Activated CD4-positive, alpha-beta memory T cell treated with anti-CD3 and anti-CD28 coated beads, Interleukin-2, amount 10 ng/mL, durations not matched to agents 7 days and 5 days (primary cell): Measurements from ENCODE around the gene NKAIN2. TPM values are rescaled to one million over a fixed set of nuclear protein-coding genes. Genes with fewer than 3 reads are reported as not detected.
"Not testable (repeated sequence)": the region's sequence is repeated elsewhere in the genome, so short reads cannot be mapped to it uniquely, and the experiment has no call there.

Source experiments
- CTCF ChIA-PET: fragments of 350-600 bp; sonication (Branson Sonifier 250); formaldehyde crosslinking; loops from one replicate; lab custom pipeline; 2021; ENCODE audit warnings: antibody characterized with exemption, inconsistent platforms; lab: Charles Lee
- POLR2A ChIA-PET: fragments of 350-600 bp; sonication (Branson Sonifier 250); formaldehyde crosslinking; loops from one replicate; lab custom pipeline; 2021; ENCODE audit warnings: antibody characterized with exemption; lab: Charles Lee
- DNase-seq: peaks from one replicate; pipeline ENCODE4 v3.0.0-alpha.2; 2020
- H3K27ac Mint-ChIP-seq: one replicate; pipeline ENCODE4 v1.8.0; 2021; ENCODE audit warnings: mild to moderate bottlenecking, mixed read lengths
- H3K27me3 Mint-ChIP-seq: one replicate; pipeline ENCODE4 v1.8.0; 2021; ENCODE audit warnings: mixed read lengths
- H3K36me3 Mint-ChIP-seq: one replicate; pipeline ENCODE4 v1.8.0; 2021; ENCODE audit warnings: low read depth, mixed read lengths
- H3K4me1 Mint-ChIP-seq: one replicate; pipeline ENCODE4 v1.8.0; 2021; ENCODE audit warnings: mixed read lengths
- H3K4me3 Mint-ChIP-seq: one replicate; pipeline ENCODE4 v1.8.0; 2021; ENCODE audit warnings: mild to moderate bottlenecking, mixed read lengths
- H3K9me3 Mint-ChIP-seq: one replicate; pipeline ENCODE4 v1.8.0; 2021; ENCODE audit warnings: mixed read lengths
- total RNA-seq, 2 experiments: library from RNA; stranded (reverse); gene quantifications; one replicate each; pipeline ENCODE4 v1.2.3, GENCODE V29; 2021

The NKAIN2 gene
- total RNA-seq, 2 experiments from 2014 or later = not detected

DNA sequence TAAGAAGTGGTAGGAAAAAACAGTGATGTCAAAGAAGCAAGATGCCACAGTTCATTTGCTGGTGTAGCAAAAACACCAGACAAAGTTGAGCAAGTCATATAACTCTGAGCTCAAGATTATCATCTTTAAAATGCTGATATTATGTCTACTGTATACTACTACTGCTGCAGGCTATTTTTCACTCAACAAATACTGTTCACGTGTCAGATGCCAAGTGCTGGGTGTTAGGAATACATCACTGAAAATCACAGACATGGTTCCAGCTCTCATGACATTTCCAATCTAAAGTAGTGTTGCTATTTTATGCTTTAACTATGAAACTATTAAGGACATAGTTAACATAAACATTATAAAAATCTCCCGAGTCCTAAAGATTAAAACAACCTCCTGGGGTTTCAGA lies 163.0 kb downstream of the NKAIN2 start:
- Mint-ChIP-seq H3K27ac (no peak overlapping the region), H3K27me3 (no peaks in the 10 kb centered on the region), H3K36me3 (no peaks in the 10 kb centered on the region), H3K4me1 (no peaks in the 10 kb centered on the region), H3K4me3 (no peak overlapping the region), H3K9me3 (no peaks in the 10 kb centered on the region)
- CTCF ChIA-PET = no interaction called here
- POLR2A ChIA-PET = no interaction called here
- no peak for DNase-seq

- no peaks in the 10 kb centered on the region for H3K9me3 Mint-ChIP-seq
- POLR2A ChIA-PET = no interaction called here
- no peak overlapping the region for H3K27ac Mint-ChIP-seq
Measured at GRCh38 chr6:123967905-123968304, 164.2 kb downstream of the NKAIN2 start.

DNA sequence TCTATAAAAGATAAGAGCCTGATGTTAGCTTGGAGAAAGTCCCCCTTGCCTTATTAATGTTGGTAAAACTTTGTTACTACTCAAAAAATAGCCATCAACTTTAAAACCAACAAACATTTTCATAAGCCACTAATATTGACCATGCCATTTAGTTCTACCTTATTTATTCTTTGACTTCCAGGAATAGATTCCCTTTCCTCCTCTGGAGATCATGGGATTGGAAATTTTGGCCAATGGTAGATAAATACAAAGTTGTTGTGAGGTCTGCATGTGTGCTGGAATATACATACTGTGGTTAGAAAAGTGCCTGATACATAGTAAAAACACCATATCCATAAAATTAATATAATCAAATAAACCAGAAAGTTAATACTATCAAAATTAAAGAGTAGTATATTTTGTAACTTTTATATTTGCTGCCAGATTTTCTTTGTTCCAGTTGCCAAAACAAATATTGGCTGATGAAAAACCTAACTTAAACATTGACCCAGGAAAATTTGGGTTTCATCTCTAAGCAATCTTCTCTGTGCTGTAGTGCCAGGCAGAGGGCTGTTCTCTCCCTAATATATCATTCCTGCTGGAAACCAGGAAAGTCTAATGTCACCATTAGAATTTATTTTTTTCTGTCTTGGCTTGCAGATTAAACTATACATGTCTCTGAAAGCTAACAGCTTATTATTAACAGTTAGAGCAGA lies 169.1 kb downstream of the NKAIN2 start:
- H3K4me1 Mint-ChIP-seq = no peaks in the 10 kb centered on the region
- H3K9me3 Mint-ChIP-seq = no peaks in the 10 kb centered on the region

More at GRCh38 chr6:123967905-123968304, 164.2 kb downstream of the NKAIN2 start:
- H3K4me1 Mint-ChIP-seq = no peaks in the 10 kb centered on the region
- CTCF ChIA-PET = no interaction called here
- H3K27me3 Mint-ChIP-seq = no peaks in the 10 kb centered on the region
- H3K36me3 Mint-ChIP-seq = no peaks in the 10 kb centered on the region
- DNase-seq = no peak
- no peak overlapping the region for H3K4me3 Mint-ChIP-seq

DNA sequence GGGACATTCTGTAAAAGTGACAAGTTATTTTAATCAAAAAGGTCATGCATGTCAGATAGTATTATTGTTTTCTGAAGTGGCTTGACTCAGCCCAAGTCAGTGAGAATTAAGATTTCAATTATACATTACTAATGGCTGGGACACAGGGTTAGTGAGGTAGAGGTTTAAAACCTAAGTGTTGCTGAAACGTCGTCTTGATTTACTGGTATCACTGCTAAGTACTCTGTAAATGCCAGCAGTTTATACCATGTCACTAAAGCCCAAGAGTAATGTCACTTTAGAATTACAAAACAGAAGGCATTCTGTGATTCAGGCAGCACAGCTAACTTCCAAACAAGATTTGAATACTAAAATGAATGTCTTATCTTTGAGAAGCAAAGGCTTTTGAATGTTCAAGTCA lies 176.6 kb downstream of the NKAIN2 start:
- CTCF ChIA-PET = no interaction called here
- Mint-ChIP-seq H3K27ac (no peak overlapping the region), H3K4me1 (no peaks in the 10 kb centered on the region), H3K27me3 (no peaks in the 10 kb centered on the region), H3K4me3 (no peak overlapping the region), H3K9me3 (peaks cover 2% of the 10 kb centered on the region), H3K36me3 (no peaks in the 10 kb centered on the region)
- DNase-seq = no peak
- POLR2A ChIA-PET = no interaction called here

More for the DNA sequence above, 169.1 kb downstream of the NKAIN2 start:
- DNase-seq = no peak
- Mint-ChIP-seq H3K27me3 (no peaks in the 10 kb centered on the region), H3K4me3 (no peak overlapping the region), H3K27ac (no peak overlapping the region), H3K36me3 (no peaks in the 10 kb centered on the region)
- CTCF ChIA-PET = no interaction called here
- POLR2A ChIA-PET = no interaction called here

- H3K36me3 Mint-ChIP-seq = no peaks in the 10 kb centered on the region
- H3K9me3 Mint-ChIP-seq = peaks cover 2% of the 10 kb centered on the region
- DNase-seq = no peak
- ChIA-PET POLR2A (no interaction called here), CTCF (no interaction called here)
- no peak overlapping the region for H3K27ac Mint-ChIP-seq
- no peaks in the 10 kb centered on the region for H3K4me1 Mint-ChIP-seq
- no peak overlapping the region for H3K4me3 Mint-ChIP-seq
- no peaks in the 10 kb centered on the region for H3K27me3 Mint-ChIP-seq
Measured at GRCh38 chr6:123986938-123987337, 183.3 kb downstream of the NKAIN2 start.

GRCh38 chr6:123989918-123990317 lies 186.3 kb downstream of the NKAIN2 start:
- DNase-seq, CTCF ChIA-PET, H3K27ac Mint-ChIP-seq, POLR2A ChIA-PET, H3K9me3 Mint-ChIP-seq, H3K27me3 Mint-ChIP-seq, H3K4me3 Mint-ChIP-seq, H3K4me1 Mint-ChIP-seq, H3K36me3 Mint-ChIP-seq: not testable (repeated sequence)

DNA sequence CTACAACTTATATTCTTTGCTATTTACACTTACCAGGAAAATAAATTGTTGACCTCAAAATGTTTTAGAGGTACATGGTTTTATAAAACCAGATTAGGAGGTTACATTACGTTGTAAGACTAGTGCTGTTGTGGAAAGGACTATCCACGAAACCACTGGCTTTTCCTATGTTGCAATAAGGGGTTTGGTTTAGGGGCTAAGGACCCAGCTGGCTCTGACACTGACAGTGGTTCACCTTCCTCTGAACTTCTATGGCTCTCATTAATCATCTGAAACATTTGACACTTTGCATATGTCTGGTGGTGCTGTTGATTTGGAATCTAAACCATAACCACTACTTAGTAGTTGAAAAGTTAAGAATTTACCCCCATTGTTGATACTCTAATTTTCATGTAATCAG lies 186.7 kb downstream of the NKAIN2 start:
- CTCF ChIA-PET = no interaction called here
- no peak for DNase-seq
- H3K4me3 Mint-ChIP-seq = no peak overlapping the region
- POLR2A ChIA-PET = no interaction called here
- H3K27ac Mint-ChIP-seq = no peak overlapping the region
- no peaks in the 10 kb centered on the region for H3K27me3 Mint-ChIP-seq
- no peaks in the 10 kb centered on the region for H3K36me3 Mint-ChIP-seq
- H3K4me1 Mint-ChIP-seq = no peaks in the 10 kb centered on the region
- H3K9me3 Mint-ChIP-seq = no peaks in the 10 kb centered on the region

GRCh38 chr6:123994168-123994567 lies 190.5 kb downstream of the NKAIN2 start:
- no peaks in the 10 kb centered on the region for H3K9me3 Mint-ChIP-seq
- no peak overlapping the region for H3K27ac Mint-ChIP-seq
- CTCF ChIA-PET = no interaction called here

GRCh38 chr6:123994891-123995635 lies 191.4 kb downstream of the NKAIN2 start:
- POLR2A ChIA-PET = no interaction called here
- H3K36me3 Mint-ChIP-seq = no peaks in the 10 kb centered on the region
- CTCF ChIA-PET = no interaction called here
- no peak for DNase-seq
- no peak overlapping the region for H3K27ac Mint-ChIP-seq
- H3K4me3 Mint-ChIP-seq = no peak overlapping the region
- no peaks in the 10 kb centered on the region for H3K9me3 Mint-ChIP-seq
- no peaks in the 10 kb centered on the region for H3K27me3 Mint-ChIP-seq
- H3K4me1 Mint-ChIP-seq = no peaks in the 10 kb centered on the region

More at GRCh38 chr6:123994168-123994567, 190.5 kb downstream of the NKAIN2 start:
- Mint-ChIP-seq H3K4me3 (no peak overlapping the region), H3K4me1 (no peaks in the 10 kb centered on the region), H3K36me3 (no peaks in the 10 kb centered on the region), H3K27me3 (no peaks in the 10 kb centered on the region)
- DNase-seq = no peak
- POLR2A ChIA-PET = no interaction called here

DNA sequence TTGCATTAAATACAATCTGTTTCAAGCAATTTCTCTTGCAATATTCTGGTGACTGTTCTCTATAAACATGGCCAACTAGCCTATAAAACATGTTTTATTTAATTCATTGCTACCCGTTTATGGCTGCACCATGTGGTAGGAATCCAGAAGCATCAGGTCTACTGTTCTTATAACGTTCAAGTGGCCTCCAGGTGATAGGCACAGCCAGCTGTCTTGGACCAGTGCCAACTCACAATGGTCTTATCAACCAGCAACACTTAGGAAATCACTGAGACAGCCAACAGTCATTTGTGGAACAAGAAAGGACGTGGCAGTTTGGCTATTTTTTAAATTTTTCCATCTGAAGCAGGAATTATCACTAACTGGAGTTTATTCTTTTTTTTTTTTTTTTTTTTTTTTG lies 193.6 kb downstream of the NKAIN2 start:
- H3K27me3 Mint-ChIP-seq = no peaks in the 10 kb centered on the region

GRCh38 chr6:124002377-124003081 lies 198.9 kb downstream of the NKAIN2 start:
- Mint-ChIP-seq H3K36me3 (no peaks in the 10 kb centered on the region), H3K27me3 (no peaks in the 10 kb centered on the region), H3K4me3 (no peak overlapping the region), H3K27ac (no peak overlapping the region), H3K9me3 (no peaks in the 10 kb centered on the region), H3K4me1 (no peaks in the 10 kb centered on the region)
- no peak for DNase-seq
- POLR2A ChIA-PET = no interaction called here
- CTCF ChIA-PET = no interaction called here

More for the DNA sequence above, 193.6 kb downstream of the NKAIN2 start:
- Mint-ChIP-seq H3K4me1 (no peaks in the 10 kb centered on the region), H3K36me3 (no peaks in the 10 kb centered on the region), H3K4me3 (no peak overlapping the region), H3K27ac (no peak overlapping the region), H3K9me3 (no peaks in the 10 kb centered on the region)
- DNase-seq = no peak
- ChIA-PET POLR2A (no interaction called here), CTCF (no interaction called here)

GRCh38 chr6:124007266-124007665 lies 203.6 kb downstream of the NKAIN2 start:
- DNase-seq = no peak
- ChIA-PET CTCF (no interaction called here), POLR2A (no interaction called here)
- no peaks in the 10 kb centered on the region for H3K36me3 Mint-ChIP-seq
- H3K4me1 Mint-ChIP-seq = no peaks in the 10 kb centered on the region
- no peak overlapping the region for H3K4me3 Mint-ChIP-seq
- H3K27me3 Mint-ChIP-seq = no peaks in the 10 kb centered on the region
- peaks cover 2% of the 10 kb centered on the region for H3K9me3 Mint-ChIP-seq
- no peak overlapping the region for H3K27ac Mint-ChIP-seq
